ENCODE measurements around the gene TIGD6.

Gene TIGD6

GRCh38 chr5:150000256-150000989, at the start of gene TIGD6, which contains the start of gene HMGXB3:
Gene TIGD6, minus strand, starts transcription at chr5:150000654. Its CDS starts 4,306 bp downstream, at chr5:149996348.
Gene HMGXB3, plus strand, starts transcription at chr5:150000739. Its CDS starts 4,114 bp downstream, at chr5:150004853.
- DNase-seq (ENCODE audit: low read depth), result peak; percentile 96
- peak within 1 kb of the TSS; percentile 78 for H3K4me3 ChIP-seq (replicated peaks; ENCODE audit: low read depth, low read length)
- no peak for TF ChIP-seq CTCF (IDR thresholded peaks at IDR 0.05; ENCODE audit: low read length, missing control alignments)

GRCh38 chr5:150046031-150046430, 45.6 kb upstream of the TIGD6 start:
- no peak for TF ChIP-seq CTCF (IDR thresholded peaks at IDR 0.05; ENCODE audit: low read length, missing control alignments)
- DNase-seq (ENCODE audit: low read depth), result no peak
- H3K4me3 ChIP-seq (replicated peaks; ENCODE audit: low read depth, low read length), result no peak overlapping the region

GRCh38 chr5:150045549-150045948, 45.1 kb upstream of the TIGD6 start:
- no peak overlapping the region for H3K4me3 ChIP-seq (replicated peaks; ENCODE audit: low read depth, low read length)
- TF ChIP-seq CTCF (IDR thresholded peaks at IDR 0.05; ENCODE audit: low read length, missing control alignments), result no peak
- no peak for DNase-seq (ENCODE audit: low read depth)

GRCh38 chr5:150044712-150045111, 44.3 kb upstream of the TIGD6 start:
- H3K4me3 ChIP-seq (replicated peaks; ENCODE audit: low read depth, low read length), result no peak overlapping the region
- TF ChIP-seq CTCF (IDR thresholded peaks at IDR 0.05; ENCODE audit: low read length, missing control alignments), result no peak
- peak; percentile 25 for DNase-seq (ENCODE audit: low read depth)

GRCh38 chr5:150044329-150044681, 43.9 kb upstream of the TIGD6 start:
- TF ChIP-seq CTCF (IDR thresholded peaks at IDR 0.05; ENCODE audit: low read length, missing control alignments), result no peak
- H3K4me3 ChIP-seq (replicated peaks; ENCODE audit: low read depth, low read length), result no peak overlapping the region
- peak; percentile 77 for DNase-seq (ENCODE audit: low read depth)

GRCh38 chr5:150043657-150044328, 43.3 kb upstream of the TIGD6 start:
- DNase-seq (ENCODE audit: low read depth), result peak; percentile 42
- no peak overlapping the region for H3K4me3 ChIP-seq (replicated peaks; ENCODE audit: low read depth, low read length)
- no peak for TF ChIP-seq CTCF (IDR thresholded peaks at IDR 0.05; ENCODE audit: low read length, missing control alignments)

Data from fibroblast of pulmonary artery (primary cell).